GM21723 (cell line): ENCODE data around the gene PARD3B.

ENCODE experiments used
- ATAC-seq: cut with Tn5 transposase; IDR thresholded peaks from one replicate; pipeline ENCODE4 v1.9.1; 2021; ENCODE audit warnings: mild to moderate bottlenecking, moderate library complexity; ENCODE audit not compliant: unreplicated experiment

PARD3B gene

GRCh38 chr2:204586444-204587180 is 41.3 kb downstream of the PARD3B start:
- no peak for ATAC-seq

GRCh38 chr2:204590063-204590462 is 44.8 kb downstream of the PARD3B start:
- ATAC-seq: no peak

GRCh38 chr2:204591225-204591624 is 46.0 kb downstream of the PARD3B start:
- ATAC-seq: no peak

- no peak for ATAC-seq
Measured at GRCh38 chr2:204604061-204604460, 58.8 kb downstream of the PARD3B start.

GRCh38 chr2:204608237-204608939 is 63.1 kb downstream of the PARD3B start:
- ATAC-seq: no peak

GRCh38 chr2:204611017-204611631 is 65.8 kb downstream of the PARD3B start:
- ATAC-seq: no peak

GRCh38 chr2:204611764-204612163 is 66.5 kb downstream of the PARD3B start:
- no peak for ATAC-seq

- ATAC-seq: no peak
Measured at GRCh38 chr2:204613635-204614034, 68.4 kb downstream of the PARD3B start.

- ATAC-seq: no peak
Measured at GRCh38 chr2:204615456-204615855, 70.2 kb downstream of the PARD3B start.

GRCh38 chr2:204625135-204625534 is 79.9 kb downstream of the PARD3B start:
- ATAC-seq: no peak

- no peak for ATAC-seq
Measured at GRCh38 chr2:204628926-204629712, 83.8 kb downstream of the PARD3B start.

GRCh38 chr2:204632410-204632809 is 87.1 kb downstream of the PARD3B start:
- ATAC-seq: no peak

- ATAC-seq: no peak
Measured at GRCh38 chr2:204634564-204634963, 89.3 kb downstream of the PARD3B start.

- ATAC-seq: no peak
Measured at GRCh38 chr2:204635478-204635877, 90.2 kb downstream of the PARD3B start.

- no peak for ATAC-seq
Measured at GRCh38 chr2:204638471-204639194, 93.4 kb downstream of the PARD3B start.

- ATAC-seq: no peak
Measured at GRCh38 chr2:204643326-204643725, 98.1 kb downstream of the PARD3B start.

GRCh38 chr2:204645018-204645773 is 99.9 kb downstream of the PARD3B start:
- no peak for ATAC-seq

- ATAC-seq: no peak
Measured at GRCh38 chr2:204647626-204648025, 102.4 kb downstream of the PARD3B start.

- ATAC-seq: no peak
Measured at GRCh38 chr2:204650611-204651010, 105.3 kb downstream of the PARD3B start.

- no peak for ATAC-seq
Measured at GRCh38 chr2:204652063-204652462, 106.8 kb downstream of the PARD3B start.
